Mesendoderm (in vitro differentiated cells): ENCODE data around the gene TFAP2A.

Experiments
- DNase-seq: peaks from one replicate; pipeline ENCODE4 v3.0.0; 2013
- H2AK5ac ChIP-seq: 2 replicates; pipeline ENCODE4 v1.6.1; 2013; ENCODE audit warnings: low read length, inconsistent platforms
- H2BK120ac ChIP-seq: 2 replicates; pipeline ENCODE4 v1.6.1; 2013; ENCODE audit warnings: low read depth, mild to moderate bottlenecking, low read length, moderate library complexity, mixed read lengths
- H2BK15ac ChIP-seq: replicated peaks from 2 replicates; pipeline ENCODE4 v1.6.1; 2013; ENCODE audit warnings: low read depth, mild to moderate bottlenecking, moderate library complexity
- H2BK5ac ChIP-seq: 2 replicates; pipeline ENCODE4 v1.6.1; 2013; ENCODE audit warnings: low read length, inconsistent platforms
- H3K18ac ChIP-seq: 2 replicates; pipeline ENCODE4 v1.6.1; 2013; ENCODE audit warnings: mild to moderate bottlenecking, low read length, mixed read lengths
- H3K23ac ChIP-seq: one replicate; pipeline ENCODE4 v1.6.1; 2013; ENCODE audit warnings: low read length
- H3K27ac ChIP-seq: 2 replicates; pipeline ENCODE4 v1.5.1; 2013; ENCODE audit warnings: low read depth, mild to moderate bottlenecking, inconsistent platforms, low read length, moderate library complexity
- H3K27me3 ChIP-seq: 2 replicates; pipeline ENCODE4 v1.6.1; 2013; ENCODE audit warnings: low read length, control low read depth, mild to moderate bottlenecking, inconsistent platforms; ENCODE audit not compliant: insufficient read depth, poor library complexity
- H3K36me3 ChIP-seq: 2 replicates; pipeline ENCODE4 v1.6.1; 2013; ENCODE audit warnings: low read length, inconsistent platforms; ENCODE audit not compliant: control insufficient read depth, insufficient read depth
- H3K4ac ChIP-seq: one replicate; pipeline ENCODE4 v1.6.1; 2013; ENCODE audit warnings: low read depth, mild to moderate bottlenecking, low read length, moderate library complexity
- H3K4me1 ChIP-seq: 2 replicates; pipeline ENCODE4 v1.6.1; 2013; ENCODE audit warnings: low read depth, low read length, inconsistent platforms; ENCODE audit not compliant: control insufficient read depth
- H3K4me2 ChIP-seq: 2 replicates; pipeline ENCODE4 v1.6.1; 2013; ENCODE audit warnings: low read length
- H3K4me3 ChIP-seq: 2 replicates; pipeline ENCODE4 v1.5.1; 2013; ENCODE audit warnings: mild to moderate bottlenecking, low read length
- H3K56ac ChIP-seq: one replicate; pipeline ENCODE4 v1.6.1; 2013; ENCODE audit warnings: low read length
- H3K79me1 ChIP-seq: 2 replicates; pipeline ENCODE4 v1.6.1; 2013; ENCODE audit warnings: low read length, inconsistent platforms
- H3K79me2 ChIP-seq: 2 replicates; pipeline ENCODE4 v1.6.1; 2013; ENCODE audit warnings: mild to moderate bottlenecking, low read length; ENCODE audit not compliant: control insufficient read depth, insufficient read depth
- H3K9ac ChIP-seq: 2 replicates; pipeline ENCODE4 v1.6.1; 2013; ENCODE audit warnings: low read length, inconsistent platforms
- H4K5ac ChIP-seq: one replicate; pipeline ENCODE4 v1.6.1; 2013; ENCODE audit warnings: low read length
- H4K8ac ChIP-seq: one replicate; pipeline ENCODE4 v1.6.1; 2013; ENCODE audit warnings: low read depth, mild to moderate bottlenecking, control low read depth, low read length, moderate library complexity
- WGBS: extraction: QIAGEN DNeasy Blood & Tissue Kit; methylation state at CpG from one replicate; pipeline ENCODE4 v1.1.7; 2013; ENCODE audit warnings: low lambda C conversion rate, missing lambda C conversion rate; ENCODE audit not compliant: insufficient coverage; ENCODE audit errors: extremely low coverage; 5-methylcytosine and 5-hydroxymethylcytosine counted together

The TFAP2A gene

GRCh38 chr6:10385524-10386132 is 29.2 kb downstream of the TFAP2A start:
- peak; percentile 54 for DNase-seq
- H3K23ac ChIP-seq = no peak overlapping the region
- H3K56ac ChIP-seq = no peak overlapping the region
- H4K8ac ChIP-seq = no peak overlapping the region
- H2BK15ac ChIP-seq = no peak overlapping the region
- H3K79me1 ChIP-seq = no peaks in the 10 kb centered on the region
- H3K36me3 ChIP-seq = no peaks in the 10 kb centered on the region
- no CpG with 5 or more reads among the region's 21 CpGs for WGBS
- peak overlapping the region; percentile 8 for H3K4me2 ChIP-seq
- no peak overlapping the region for H3K18ac ChIP-seq
- no peaks in the 10 kb centered on the region for H3K4me1 ChIP-seq
- no peak overlapping the region for H2AK5ac ChIP-seq
- no peak overlapping the region for H3K4me3 ChIP-seq
- H3K79me2 ChIP-seq = no peaks in the 10 kb centered on the region
- no peak overlapping the region for H2BK120ac ChIP-seq
- no peak overlapping the region for H3K27ac ChIP-seq
- H3K27me3 ChIP-seq = peaks cover 62% of the 10 kb centered on the region
- H2BK5ac ChIP-seq = no peak overlapping the region
- no peak overlapping the region for H3K9ac ChIP-seq
- no peak overlapping the region for H4K5ac ChIP-seq
- no peak overlapping the region for H3K4ac ChIP-seq

GRCh38 chr6:10384610-10385523 is 30.0 kb downstream of the TFAP2A start:
- H3K79me1 ChIP-seq = no peaks in the 10 kb centered on the region
- no peak overlapping the region for H3K4ac ChIP-seq
- H2AK5ac ChIP-seq = no peak overlapping the region
- no peak overlapping the region for H2BK120ac ChIP-seq
- H3K18ac ChIP-seq = no peak overlapping the region
- H4K8ac ChIP-seq = no peak overlapping the region
- H3K4me2 ChIP-seq = peak overlapping the region; percentile 28
- peaks cover 61% of the 10 kb centered on the region for H3K27me3 ChIP-seq
- H2BK15ac ChIP-seq = no peak overlapping the region
- H3K79me2 ChIP-seq = no peaks in the 10 kb centered on the region
- no peak overlapping the region for H3K27ac ChIP-seq
- H3K56ac ChIP-seq = peak overlapping the region; percentile 59
- no peak overlapping the region for H3K4me3 ChIP-seq
- peak overlapping the region; percentile 29 for H3K23ac ChIP-seq
- no peak overlapping the region for H4K5ac ChIP-seq
- H3K9ac ChIP-seq = peak overlapping the region; percentile 39
- no peaks in the 10 kb centered on the region for H3K36me3 ChIP-seq
- no peak overlapping the region for H2BK5ac ChIP-seq
- no peaks in the 10 kb centered on the region for H3K4me1 ChIP-seq
- WGBS = no CpG with 5 or more reads among the region's 64 CpGs
- DNase-seq = no peak

GRCh38 chr6:10384091-10384609 is 30.7 kb downstream of the TFAP2A start:
- H2AK5ac ChIP-seq = no peak overlapping the region
- no peak overlapping the region for H4K8ac ChIP-seq
- H3K27ac ChIP-seq = no peak overlapping the region
- H2BK5ac ChIP-seq = no peak overlapping the region
- no peaks in the 10 kb centered on the region for H3K79me1 ChIP-seq
- no peak overlapping the region for H2BK120ac ChIP-seq
- no peak overlapping the region for H3K4ac ChIP-seq
- no peak overlapping the region for H3K23ac ChIP-seq
- H3K4me2 ChIP-seq = no peak overlapping the region
- no peaks in the 10 kb centered on the region for H3K36me3 ChIP-seq
- no peaks in the 10 kb centered on the region for H3K4me1 ChIP-seq
- no peak overlapping the region for H2BK15ac ChIP-seq
- H3K18ac ChIP-seq = no peak overlapping the region
- WGBS = no CpG with 5 or more reads among the region's 9 CpGs
- no peak overlapping the region for H3K56ac ChIP-seq
- H3K79me2 ChIP-seq = no peaks in the 10 kb centered on the region
- H3K27me3 ChIP-seq = peaks cover 54% of the 10 kb centered on the region
- H4K5ac ChIP-seq = no peak overlapping the region
- no peak overlapping the region for H3K9ac ChIP-seq
- no peak overlapping the region for H3K4me3 ChIP-seq
- no peak for DNase-seq

GRCh38 chr6:10383331-10384090 is 31.4 kb downstream of the TFAP2A start:
- Histone ChIP-seq H2BK120ac (no peak overlapping the region), H3K4me3 (no peak overlapping the region), H3K56ac (peak overlapping the region; percentile 73), H3K36me3 (no peaks in the 10 kb centered on the region), H3K23ac (no peak overlapping the region), H4K8ac (no peak overlapping the region), H3K4ac (no peak overlapping the region), H3K79me1 (no peaks in the 10 kb centered on the region), H2AK5ac (no peak overlapping the region), H3K27ac (no peak overlapping the region), H2BK5ac (no peak overlapping the region), H3K18ac (no peak overlapping the region), H3K9ac (peak overlapping the region; percentile 7), H4K5ac (no peak overlapping the region), H3K4me1 (no peaks in the 10 kb centered on the region), H3K4me2 (peak overlapping the region; percentile 44), H3K79me2 (no peaks in the 10 kb centered on the region), H3K27me3 (peaks cover 49% of the 10 kb centered on the region), H2BK15ac (no peak overlapping the region)
- WGBS = no CpG with 5 or more reads among the region's 48 CpGs
- no peak for DNase-seq

- no peak overlapping the region for H3K4ac ChIP-seq
- no peaks in the 10 kb centered on the region for H3K36me3 ChIP-seq
- H3K4me3 ChIP-seq = no peak overlapping the region
- no peak overlapping the region for H4K8ac ChIP-seq
- H2BK5ac ChIP-seq = no peak overlapping the region
- no peaks in the 10 kb centered on the region for H3K79me2 ChIP-seq
- H4K5ac ChIP-seq = no peak overlapping the region
- no peaks in the 10 kb centered on the region for H3K4me1 ChIP-seq
- no peak overlapping the region for H3K23ac ChIP-seq
- no peak overlapping the region for H3K18ac ChIP-seq
- no peak overlapping the region for H3K27ac ChIP-seq
- no peak overlapping the region for H3K4me2 ChIP-seq
- DNase-seq = no peak
- H3K9ac ChIP-seq = no peak overlapping the region
- no peaks in the 10 kb centered on the region for H3K79me1 ChIP-seq
- no peak overlapping the region for H2BK120ac ChIP-seq
- no peak overlapping the region for H2AK5ac ChIP-seq
- no peak overlapping the region for H2BK15ac ChIP-seq
- H3K27me3 ChIP-seq = peaks cover 43% of the 10 kb centered on the region
- peak overlapping the region; percentile 73 for H3K56ac ChIP-seq
- WGBS = no CpG with 5 or more reads among the region's 22 CpGs
Observed at GRCh38 chr6:10382728-10383330, 32.0 kb downstream of the TFAP2A start.
